Gastrocnemius medialis (tissue), 4 donors: ENCODE results near the gene ANKRD13B.

Source experiments
- CTCF ChIP-seq, 5 experiments: fragments of 450-650 bp in 3 of 5; fragments of 200-600 bp in 2 of 5; sonication (generic) in 2 of 5; IDR thresholded peaks in 4 of 5; conservative IDR thresholded peaks in 1 of 5; 1 replicate in 4 of 5; 2 replicates in 1 of 5; pipeline ENCODE4 v1.5.1; 2016 to 2019; ENCODE audit warnings: antibody characterized with exemption in 5 of 5, mild to moderate bottlenecking in 3 of 5, moderate library complexity in 3 of 5
- POLR2A ChIP-seq, 2 donors: fragments of 450-650 bp; IDR thresholded peaks; one replicate each; pipeline ENCODE4 v1.6.1; 2017; ENCODE audit warnings: antibody characterized with exemption in 2 of 2, mild to moderate bottlenecking in 2 of 2, moderate library complexity in 2 of 2

DNA sequence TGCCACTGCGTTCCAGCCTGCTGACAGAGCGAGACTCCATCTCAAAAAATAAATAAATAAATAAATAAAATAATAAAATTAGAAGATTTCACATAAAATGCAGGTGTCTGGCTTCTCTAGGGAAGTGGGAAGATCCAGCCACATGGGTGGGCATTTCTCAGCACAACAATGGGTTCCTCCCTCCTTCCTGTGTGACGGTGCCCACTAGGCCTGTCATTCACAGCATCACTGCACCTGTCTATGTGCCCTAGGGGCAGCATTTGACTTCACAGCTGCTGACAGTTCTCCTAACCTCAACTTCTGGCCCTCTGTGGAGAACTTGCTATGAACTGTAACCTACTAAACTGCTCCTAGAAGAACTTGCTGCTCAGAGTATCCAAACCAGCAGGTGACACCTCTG, 29.1 kb upstream of the ANKRD13B start:
- TF ChIP-seq CTCF (IDR thresholded peaks at IDR 0.05 in 4 of 5, conservative IDR thresholded peaks at IDR 0.05 in 1 of 5): no peak
- TF ChIP-seq POLR2A (IDR thresholded peaks at IDR 0.05): no peak
